B cell (primary cell): ENCODE data around the gene CDK12. TPM values are rescaled to one million over a fixed set of nuclear protein-coding genes. Genes with fewer than 3 reads are reported as not detected.

Experiments
- ATAC-seq: fragments of 200-7000 bp; cut with Tn5 transposase; one replicate; pipeline ENCODE4 v1.10.0; 2021; ENCODE audit warnings: low read depth, mild to moderate bottlenecking, moderate number of reproducible peaks, moderate library complexity
- CTCF ChIA-PET: fragments of 350-600 bp; sonication (Branson Sonifier 250); formaldehyde crosslinking; loops from one replicate; lab custom pipeline; 2021; ENCODE audit warnings: antibody characterized with exemption, inconsistent platforms; lab: Charles Lee
- POLR2A ChIA-PET: fragments of 350-600 bp; sonication (Branson Sonifier 250); formaldehyde crosslinking; loops from one replicate; lab custom pipeline; 2021; ENCODE audit warnings: antibody characterized with exemption; lab: Charles Lee
- DNase-seq: peaks from one replicate; pipeline ENCODE4 v3.0.0; 2013
- H2AFZ ChIP-seq: 2 replicates; pipeline ENCODE4 v1.6.1; 2012; ENCODE audit warnings: mild to moderate bottlenecking, low read depth, low read length; ENCODE audit not compliant: insufficient read depth, poor library complexity, severe bottlenecking
- H3K27ac ChIP-seq, 2 donors: 1 replicate in 1 of 2; 2 replicates in 1 of 2; pipeline ENCODE4 v1.5.1; 2012 to 2013; ENCODE audit warnings: low read length in 2 of 2, mild to moderate bottlenecking in 2 of 2, moderate library complexity in 1 of 2
- H3K27me3 ChIP-seq, 4 experiments: fragments of 200-600 bp in 1 of 4; sonication (generic) in 1 of 4; replicated peaks in 1 of 4; 1 replicate in 2 of 4; 2 replicates in 2 of 4; pipeline versions ENCODE4 v1.6.1 to v1.7.0; 2013 to 2016; ENCODE audit warnings: low read length in 3 of 4, mild to moderate bottlenecking in 2 of 4, mixed read lengths in 1 of 4, moderate library complexity in 1 of 4; ENCODE audit not compliant: insufficient read depth in 4 of 4, control insufficient read depth in 3 of 4; ENCODE audit errors: control extremely low read depth in 1 of 4
- H3K36me3 ChIP-seq, 2 experiments: replicated peaks in 1 of 2; 1 replicate in 1 of 2; 2 replicates in 1 of 2; pipeline versions ENCODE4 v1.6.1 to v1.7.1; 2013; ENCODE audit warnings: low read length in 1 of 2; ENCODE audit not compliant: insufficient read depth in 2 of 2, control insufficient read depth in 1 of 2; ENCODE audit errors: control extremely low read depth in 1 of 2, extremely low read depth in 1 of 2
- H3K4me1 ChIP-seq, 2 donors: fragments of 200-600 bp in 1 of 2; sonication (generic) in 1 of 2; 1 replicate in 1 of 2; 2 replicates in 1 of 2; pipeline versions ENCODE4 v1.5.1 to v1.6.1; 2013 to 2017; ENCODE audit warnings: low read length in 2 of 2; ENCODE audit not compliant: control insufficient read depth in 2 of 2, insufficient read depth in 2 of 2
- H3K4me2 ChIP-seq: replicated peaks from 2 replicates; pipeline ENCODE3; 2012; ENCODE audit warnings: mild to moderate bottlenecking, low read depth, low read length; ENCODE audit not compliant: poor library complexity, severe bottlenecking
- H3K4me3 ChIP-seq, 5 experiments: fragments of 200-600 bp in 1 of 5; sonication (generic) in 1 of 5; 1 replicate in 3 of 5; 2 replicates in 2 of 5; pipeline versions ENCODE4 v1.5.1 to v1.7.0; 2011 to 2016; ENCODE audit warnings: low read length in 4 of 5, mild to moderate bottlenecking in 4 of 5, low read depth in 2 of 5, control low read depth in 1 of 5, moderate library complexity in 1 of 5; ENCODE audit not compliant: insufficient read depth in 1 of 5; ENCODE audit errors: control extremely low read depth in 1 of 5, extremely low read depth in 1 of 5
- H3K79me2 ChIP-seq: fragments of 200-600 bp; sonication (generic); one replicate; pipeline ENCODE4 v1.6.0; 2016; ENCODE audit warnings: low read length; ENCODE audit not compliant: control insufficient read depth, insufficient read depth
- H3K9ac ChIP-seq: fragments of 200-600 bp; sonication (generic); 2 replicates; pipeline ENCODE4 v1.6.1; 2017; ENCODE audit warnings: mild to moderate bottlenecking, low read length, moderate library complexity
- H3K9me3 ChIP-seq, 3 donors: one replicate each; pipeline versions ENCODE4 v1.6.1 to v1.7.1; 2013; ENCODE audit warnings: low read length in 2 of 3; ENCODE audit not compliant: control insufficient read depth in 2 of 3, insufficient read depth in 1 of 3; ENCODE audit errors: control extremely low read depth in 1 of 3
- H4K20me1 ChIP-seq: 2 replicates; pipeline ENCODE4 v1.6.0; 2012; ENCODE audit warnings: mild to moderate bottlenecking, low read length; ENCODE audit not compliant: insufficient read depth, control insufficient read depth, poor library complexity, severe bottlenecking
- H3K27ac Mint-ChIP-seq: one replicate; pipeline ENCODE4 v1.8.0; 2021; ENCODE audit warnings: mixed read lengths
- H3K27me3 Mint-ChIP-seq: one replicate; pipeline ENCODE4 v1.8.0; 2021; ENCODE audit warnings: mixed read lengths
- H3K4me1 Mint-ChIP-seq: one replicate; pipeline ENCODE4 v1.8.0; 2021; ENCODE audit warnings: mixed read lengths
- H3K4me3 Mint-ChIP-seq: one replicate; pipeline ENCODE4 v1.8.0; 2021; ENCODE audit warnings: mixed read lengths
- H3K9me3 Mint-ChIP-seq: one replicate; pipeline ENCODE4 v1.8.0; 2022; ENCODE audit warnings: mixed read lengths; ENCODE audit not compliant: insufficient read depth
- EZH2 ChIP-seq: IDR thresholded peaks from 2 replicates; pipeline ENCODE4 v1.6.1; 2012; ENCODE audit warnings: borderline replicate concordance, low read depth, mild to moderate bottlenecking, moderate library complexity, low read length; ENCODE audit not compliant: insufficient read depth, poor library complexity, severe bottlenecking
- WGBS: methylation state at CpG from one replicate; pipeline ENCODE4 v1.1.5; 2013; ENCODE audit warnings: missing lambda C conversion rate; ENCODE audit not compliant: insufficient coverage; 5-methylcytosine and 5-hydroxymethylcytosine counted together
- intact Hi-C: fragments of 100-400 bp; cut with micrococcal nuclease; formaldehyde crosslinking; loops from one replicate; pipeline ENCODE4 v1.10.0; 2022
- polyA plus RNA-seq: library from polyadenylated mRNA; depleted of rRNA; stranded (reverse); fragments of >200 nt; gene quantifications from 2 replicates; pipeline ENCODE4 v1.2.3, GENCODE V29; 2012
- total RNA-seq, 2 donors: library from RNA; stranded (reverse); fragments of 120-200 nt in 1 of 2; gene quantifications; 1 replicate in 1 of 2; 2 replicates in 1 of 2; pipeline versions ENCODE4 v1.2.3 to v1.2.4, GENCODE V29; 2013 to 2022
- TF ChIP-seq, protein P1 (sequence below): fragments of 200-600 bp; IDR thresholded peaks from one replicate; pipeline ENCODE4 v1.8.0; 2022; ENCODE audit warnings: antibody characterized with exemption, mild to moderate bottlenecking

The CDK12 gene
- total and polyA plus RNA-seq, 2 donors (not counting 1 experiment from before 2014, with no cell fraction given) = 29.8 to 117 TPM

GRCh38 chr17:39564211-39564848 is 103.0 kb downstream of the CDK12 start:
- CTCF ChIA-PET = interaction anchor here (0.5 kb wide), 1 partner anchor 13 kb away, joined by 3 read pairs; no protein-coding TSS in a partner anchor
- Histone ChIP-seq H3K4me3 (no peak overlapping the region), H3K27ac (no peak overlapping the region), H3K9ac (no peak overlapping the region), H3K4me1 (peaks cover 0 to 5% of the 10 kb centered on the region in 2 donors), H4K20me1 (no peaks in the 10 kb centered on the region), H3K27me3 (no peaks in the 10 kb centered on the region), H3K36me3 (peaks cover 21 to 39% of the 10 kb centered on the region in 2 experiments), H3K4me2 (no peak overlapping the region), H3K9me3 (no peaks in the 10 kb centered on the region), H2AFZ (no peak overlapping the region), H3K79me2 (no peaks in the 10 kb centered on the region)
- no peaks in the 10 kb centered on the region for H3K27me3 Mint-ChIP-seq
- POLR2A ChIA-PET = interaction anchor here (0.7 kb wide), 1 partner anchor 111 kb away, joined by 3 read pairs; no protein-coding TSS in a partner anchor
- TF ChIP-seq, protein P1, sequence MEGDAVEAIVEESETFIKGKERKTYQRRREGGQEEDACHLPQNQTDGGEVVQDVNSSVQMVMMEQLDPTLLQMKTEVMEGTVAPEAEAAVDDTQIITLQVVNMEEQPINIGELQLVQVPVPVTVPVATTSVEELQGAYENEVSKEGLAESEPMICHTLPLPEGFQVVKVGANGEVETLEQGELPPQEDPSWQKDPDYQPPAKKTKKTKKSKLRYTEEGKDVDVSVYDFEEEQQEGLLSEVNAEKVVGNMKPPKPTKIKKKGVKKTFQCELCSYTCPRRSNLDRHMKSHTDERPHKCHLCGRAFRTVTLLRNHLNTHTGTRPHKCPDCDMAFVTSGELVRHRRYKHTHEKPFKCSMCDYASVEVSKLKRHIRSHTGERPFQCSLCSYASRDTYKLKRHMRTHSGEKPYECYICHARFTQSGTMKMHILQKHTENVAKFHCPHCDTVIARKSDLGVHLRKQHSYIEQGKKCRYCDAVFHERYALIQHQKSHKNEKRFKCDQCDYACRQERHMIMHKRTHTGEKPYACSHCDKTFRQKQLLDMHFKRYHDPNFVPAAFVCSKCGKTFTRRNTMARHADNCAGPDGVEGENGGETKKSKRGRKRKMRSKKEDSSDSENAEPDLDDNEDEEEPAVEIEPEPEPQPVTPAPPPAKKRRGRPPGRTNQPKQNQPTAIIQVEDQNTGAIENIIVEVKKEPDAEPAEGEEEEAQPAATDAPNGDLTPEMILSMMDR = no peak
- 100% methylated on average over 1 of the region's 4 CpGs for WGBS
- no peak overlapping the region for H3K4me3 Mint-ChIP-seq
- ATAC-seq = no peak
- intact Hi-C loops = no loop called here
- H3K27ac Mint-ChIP-seq = no peak overlapping the region
- H3K9me3 Mint-ChIP-seq = no peaks in the 10 kb centered on the region
- no peak for DNase-seq
- peaks cover 6% of the 10 kb centered on the region for H3K4me1 Mint-ChIP-seq

DNA sequence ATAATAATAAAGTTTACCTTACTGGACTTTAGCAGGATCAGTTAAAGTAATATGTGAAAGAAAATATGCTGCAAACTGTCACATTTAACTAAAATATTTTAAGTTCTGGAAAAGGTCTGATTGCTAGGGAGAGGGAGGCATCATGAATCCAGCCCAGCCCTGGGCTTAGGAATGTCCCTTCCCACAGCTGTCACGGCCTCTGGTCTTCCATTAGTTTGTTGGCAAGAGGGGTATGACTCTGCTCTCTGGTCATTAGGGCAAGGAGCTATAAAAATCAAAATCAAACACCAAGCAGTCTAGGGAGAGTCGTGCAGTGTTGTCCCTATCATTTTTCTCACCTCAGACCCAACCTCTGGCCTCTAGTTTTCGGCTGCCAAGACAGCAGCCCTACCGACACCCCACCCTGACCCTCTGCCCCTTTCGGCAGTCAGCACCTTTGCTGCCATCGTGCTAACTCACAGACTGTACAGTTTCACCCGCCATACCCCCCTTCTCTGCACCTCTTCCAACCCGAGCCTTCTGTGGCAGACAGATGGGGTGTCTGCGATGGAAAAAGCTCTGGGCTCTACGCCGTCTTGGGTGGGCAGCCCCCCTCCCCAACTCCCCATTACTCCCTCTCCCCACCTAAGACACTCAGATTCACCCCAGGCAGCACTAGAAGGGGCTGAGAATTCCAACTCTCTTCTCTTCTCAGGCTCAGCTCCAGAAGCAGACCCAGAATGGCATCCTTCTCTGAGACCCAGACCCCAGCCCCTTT is 105.0 kb downstream of the CDK12 start:
- intact Hi-C loops = no loop called here
- Histone ChIP-seq H3K36me3 (peaks cover 24 to 40% of the 10 kb centered on the region in 2 experiments), H3K4me1 (peaks cover 0 to 5% of the 10 kb centered on the region in 2 donors), H2AFZ (no peak overlapping the region), H3K27me3 (peaks cover 0 to 5% (median 0%) of the 10 kb centered on the region in 4 experiments), H3K4me2 (no peak overlapping the region), H4K20me1 (no peaks in the 10 kb centered on the region), H3K9me3 (peaks cover 0 to 6% (median 1%) of the 10 kb centered on the region in 3 donors), H3K27ac (no peak overlapping the region), H3K9ac (no peak overlapping the region), H3K4me3 (no peak overlapping the region), H3K79me2 (no peaks in the 10 kb centered on the region)
- no peak overlapping the region for H3K27ac Mint-ChIP-seq
- H3K9me3 Mint-ChIP-seq = no peaks in the 10 kb centered on the region
- H3K4me1 Mint-ChIP-seq = peaks cover 6% of the 10 kb centered on the region
- H3K4me3 Mint-ChIP-seq = no peak overlapping the region
- no peaks in the 10 kb centered on the region for H3K27me3 Mint-ChIP-seq
- ATAC-seq (no peak), DNase-seq (no peak)
- 96% methylated on average over 9 of the region's 11 CpGs for WGBS
- ChIA-PET POLR2A (interaction anchor here (0.7 kb wide), 2 partner anchors 12 to 15 kb away, joined by 3 read pairs; no protein-coding TSS in a partner anchor), CTCF (interaction anchor here (0.7 to 1.5 kb wide), 2 partner anchors 57 to 201 kb away, joined by 3 to 4 read pairs; no protein-coding TSS in a partner anchor)
- TF ChIP-seq EZH2 = no peak
- TF ChIP-seq, protein P1 = no peak
